ENCODE measurements around the gene SLC16A8.
"Not testable (repeated sequence)": the region's sequence is repeated elsewhere in the genome, so short reads cannot be mapped to it uniquely, and the experiment has no call there.

SLC16A8 gene

DNA sequence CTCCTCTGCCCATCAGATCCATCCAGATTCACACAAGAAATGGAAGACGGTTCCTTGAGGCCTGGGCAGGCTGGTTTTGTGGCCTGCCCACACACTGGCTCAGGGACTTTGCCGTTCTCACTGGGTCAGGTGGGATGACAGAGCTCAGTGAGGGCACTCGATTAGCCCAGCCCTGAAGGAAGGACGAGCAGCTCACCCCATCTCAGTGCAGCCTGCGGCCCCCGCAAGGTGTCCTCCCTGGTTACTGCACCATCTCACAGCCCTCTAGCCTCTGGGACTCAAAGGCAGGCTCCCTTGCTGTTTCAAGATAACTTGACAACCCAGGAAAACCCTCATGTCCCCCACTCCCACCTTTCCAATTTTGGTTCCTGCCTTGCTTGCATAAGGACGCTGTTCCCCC is 4.2 kb downstream of the SLC16A8 start:
- DNase-seq (ENCODE audit: low read depth, low spot score) = no peak
- Histone ChIP-seq H3K9me3 (ENCODE audit: insufficient read depth, low read length) (no peaks in the 10 kb centered on the region), H3K4me3 (ENCODE audit: insufficient read length, low read depth) (no peak overlapping the region), H3K4me1 (ENCODE audit: insufficient read depth, insufficient read length) (peaks cover 23% of the 10 kb centered on the region), H3K36me3 (ENCODE audit: insufficient read depth, insufficient read length, low read length) (peaks cover 2% of the 10 kb centered on the region), H3K9ac (ENCODE audit: insufficient read length, low read depth) (no peak overlapping the region), H3K27me3 (ENCODE audit: insufficient read depth, insufficient read length) (peaks cover 7% of the 10 kb centered on the region)
- TF ChIP-seq ZNF274 (IDR thresholded peaks at IDR 0.05; ENCODE audit: low read depth, low read length) = no peak
- TF ChIP-seq YY1 (IDR thresholded peaks at IDR 0.05; ENCODE audit: insufficient read depth, insufficient read length) = no peak
- no peak for TF ChIP-seq SUZ12 (IDR thresholded peaks at IDR 0.05; ENCODE audit: extremely low read depth, insufficient read depth, insufficient read length)

DNA sequence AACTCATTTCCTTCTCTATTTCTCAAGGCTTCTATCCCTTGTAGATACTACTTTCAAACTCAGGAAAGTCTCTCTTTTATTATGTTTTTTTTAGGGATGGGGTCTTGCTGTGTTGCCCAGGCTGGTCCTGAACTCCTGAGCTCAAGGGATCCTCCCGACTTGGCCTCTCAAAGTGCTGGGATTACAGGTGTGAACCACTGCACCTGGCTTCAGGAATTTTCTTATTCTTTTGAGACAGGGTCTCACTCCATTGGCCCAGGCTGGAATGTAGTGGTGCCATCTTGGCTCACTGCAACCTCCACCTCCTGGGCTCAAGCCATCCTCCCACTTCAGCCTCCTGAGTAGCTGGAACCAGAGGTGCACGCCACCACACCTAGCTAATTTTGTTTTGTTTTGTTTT is 4.8 kb downstream of the SLC16A8 start:
- H3K9ac ChIP-seq (ENCODE audit: insufficient read length, low read depth); H3K27me3 ChIP-seq (ENCODE audit: insufficient read depth, insufficient read length); H3K9me3 ChIP-seq (ENCODE audit: insufficient read depth, low read length); H3K36me3 ChIP-seq (ENCODE audit: insufficient read depth, insufficient read length, low read length); H3K4me3 ChIP-seq (ENCODE audit: insufficient read length, low read depth); DNase-seq (ENCODE audit: low read depth, low spot score): not testable (repeated sequence)
- peaks cover 24% of the 10 kb centered on the region for H3K4me1 ChIP-seq (ENCODE audit: insufficient read depth, insufficient read length)

DNA sequence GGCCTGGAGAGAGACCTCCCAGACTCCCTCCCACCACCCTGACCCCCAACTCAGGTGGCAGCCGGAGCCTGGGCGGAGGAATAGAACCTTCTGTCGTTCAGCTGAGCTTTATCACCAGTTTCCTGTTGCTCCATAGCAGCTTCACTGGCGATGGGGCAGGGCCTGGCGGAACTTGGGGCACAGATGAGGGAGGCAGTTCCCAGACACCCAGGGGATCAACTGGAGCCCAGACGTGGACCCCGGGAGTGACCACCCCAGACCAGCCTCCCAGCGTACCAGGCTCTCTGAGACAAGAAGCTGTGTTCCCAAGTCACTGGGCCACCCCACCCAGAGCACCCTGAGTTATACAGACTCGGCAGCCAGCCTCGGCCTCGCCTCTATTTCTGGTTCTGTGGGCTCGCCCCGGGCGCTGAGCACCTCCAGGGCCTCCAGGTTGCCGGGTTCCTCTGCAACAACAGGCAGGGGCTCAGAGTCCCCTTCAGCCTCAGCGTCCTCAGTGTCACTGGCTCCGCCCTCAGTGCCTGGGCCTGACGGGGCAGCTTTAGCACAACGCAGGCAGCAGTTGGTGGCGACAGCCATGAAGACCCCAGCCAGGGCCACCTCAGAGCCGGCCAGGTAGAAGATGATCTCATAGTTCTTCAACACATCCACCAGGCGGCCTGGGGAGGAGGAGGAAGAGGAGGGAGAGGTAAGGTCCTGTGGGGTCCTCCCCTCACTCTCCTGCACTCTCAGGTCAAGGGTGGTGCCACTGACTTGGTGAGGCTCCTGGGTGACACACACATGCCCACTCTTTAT is 5.7 kb downstream of the SLC16A8 start:
- no peak for DNase-seq (ENCODE audit: low read depth, low spot score)
- no peak overlapping the region for H3K4me3 ChIP-seq (ENCODE audit: insufficient read length, low read depth)
- H3K36me3 ChIP-seq (ENCODE audit: insufficient read depth, insufficient read length, low read length) = peaks cover 12% of the 10 kb centered on the region
- no peak for TF ChIP-seq ZNF274 (IDR thresholded peaks at IDR 0.05; ENCODE audit: low read depth, low read length)
- TF ChIP-seq YY1 (IDR thresholded peaks at IDR 0.05; ENCODE audit: insufficient read depth, insufficient read length) = no peak
- TF ChIP-seq SUZ12 (IDR thresholded peaks at IDR 0.05; ENCODE audit: extremely low read depth, insufficient read depth, insufficient read length) = no peak
- H3K9me3 ChIP-seq (ENCODE audit: insufficient read depth, low read length) = no peaks in the 10 kb centered on the region
- no peak overlapping the region for H3K9ac ChIP-seq (ENCODE audit: insufficient read length, low read depth)
- H3K27me3 ChIP-seq (ENCODE audit: insufficient read depth, insufficient read length) = peaks cover 7% of the 10 kb centered on the region
- H3K4me1 ChIP-seq (ENCODE audit: insufficient read depth, insufficient read length) = peaks cover 17% of the 10 kb centered on the region

DNA sequence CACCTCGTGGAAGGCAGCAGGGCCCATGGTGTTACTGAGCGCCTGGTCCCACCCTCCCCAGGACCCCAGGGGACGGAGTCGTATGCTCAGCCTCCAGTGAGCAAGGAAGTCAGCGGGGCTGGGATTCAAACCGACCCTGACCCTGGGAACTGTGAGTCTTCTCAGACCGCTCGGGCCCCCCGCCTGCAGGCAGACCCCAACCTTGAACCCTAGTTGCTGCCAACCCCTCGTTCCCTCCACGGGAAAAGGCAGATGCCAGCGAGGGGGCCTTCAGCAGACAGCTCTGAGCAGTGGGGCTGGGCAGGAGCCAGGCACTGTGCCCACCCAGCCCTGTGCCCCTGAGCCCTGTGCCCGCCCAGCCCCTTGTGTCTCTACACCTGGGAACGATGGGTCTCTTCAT is 6.4 kb downstream of the SLC16A8 start:
- no peak for DNase-seq (ENCODE audit: low read depth, low spot score)
- H3K27me3 ChIP-seq (ENCODE audit: insufficient read depth, insufficient read length) = peaks cover 7% of the 10 kb centered on the region
- no peak overlapping the region for H3K4me3 ChIP-seq (ENCODE audit: insufficient read length, low read depth)
- no peak overlapping the region for H3K9ac ChIP-seq (ENCODE audit: insufficient read length, low read depth)
- H3K4me1 ChIP-seq (ENCODE audit: insufficient read depth, insufficient read length) = peaks cover 15% of the 10 kb centered on the region
- TF ChIP-seq ZNF274 (IDR thresholded peaks at IDR 0.05; ENCODE audit: low read depth, low read length) (no peak), YY1 (IDR thresholded peaks at IDR 0.05; ENCODE audit: insufficient read depth, insufficient read length) (no peak), SUZ12 (IDR thresholded peaks at IDR 0.05; ENCODE audit: extremely low read depth, insufficient read depth, insufficient read length) (no peak)
- peaks cover 18% of the 10 kb centered on the region for H3K36me3 ChIP-seq (ENCODE audit: insufficient read depth, insufficient read length, low read length)
- no peaks in the 10 kb centered on the region for H3K9me3 ChIP-seq (ENCODE audit: insufficient read depth, low read length)

DNA sequence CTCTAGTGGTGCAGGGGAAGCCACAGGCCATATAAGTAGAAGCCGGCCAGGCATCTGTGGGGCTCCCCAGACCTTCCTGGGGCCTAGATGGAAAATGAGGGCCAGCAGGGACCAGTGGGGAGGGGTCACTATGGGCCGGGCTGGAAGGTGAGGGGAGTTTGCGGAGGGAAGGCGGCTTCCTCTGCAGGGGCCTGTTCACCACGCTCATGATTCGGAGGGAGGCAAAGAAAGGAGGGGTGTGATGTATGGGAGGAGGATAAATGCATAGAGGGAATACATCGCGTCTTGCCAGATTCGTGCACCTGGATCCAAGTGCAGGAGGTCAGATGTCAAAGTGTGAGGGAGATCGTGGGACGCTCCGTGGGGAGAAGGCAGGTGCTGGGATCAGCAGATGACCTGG is 6.9 kb downstream of the SLC16A8 start:
- Histone ChIP-seq H3K4me1 (ENCODE audit: insufficient read depth, insufficient read length) (peaks cover 15% of the 10 kb centered on the region), H3K9me3 (ENCODE audit: insufficient read depth, low read length) (no peaks in the 10 kb centered on the region), H3K36me3 (ENCODE audit: insufficient read depth, insufficient read length, low read length) (peaks cover 23% of the 10 kb centered on the region), H3K4me3 (ENCODE audit: insufficient read length, low read depth) (no peak overlapping the region), H3K27me3 (ENCODE audit: insufficient read depth, insufficient read length) (peaks cover 7% of the 10 kb centered on the region), H3K9ac (ENCODE audit: insufficient read length, low read depth) (no peak overlapping the region)
- TF ChIP-seq SUZ12 (IDR thresholded peaks at IDR 0.05; ENCODE audit: extremely low read depth, insufficient read depth, insufficient read length) (no peak), ZNF274 (IDR thresholded peaks at IDR 0.05; ENCODE audit: low read depth, low read length) (no peak)
- DNase-seq (ENCODE audit: low read depth, low spot score) = no peak

DNA sequence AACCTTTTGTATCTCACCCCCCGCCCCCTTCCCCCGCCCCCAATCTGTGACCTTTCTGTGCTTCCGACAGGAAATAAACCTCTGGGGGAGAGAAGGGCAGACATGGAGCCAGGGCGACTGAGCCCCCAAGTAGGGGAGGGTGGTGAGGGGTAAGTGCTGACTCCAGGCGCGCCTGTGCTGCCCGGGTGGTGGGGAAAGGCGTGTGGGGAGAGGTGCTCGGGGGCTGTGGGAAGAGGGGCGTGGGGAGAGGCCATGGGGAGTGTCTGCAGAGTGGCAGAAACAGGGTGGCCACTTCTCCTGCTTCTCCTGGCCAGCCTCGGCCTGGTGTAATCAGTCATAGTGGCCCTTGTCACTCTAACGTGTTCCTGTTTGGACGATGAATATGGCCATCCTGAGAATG is 8.0 kb downstream of the SLC16A8 start:
- Histone ChIP-seq H3K9me3 (ENCODE audit: insufficient read depth, low read length) (no peaks in the 10 kb centered on the region), H3K4me3 (ENCODE audit: insufficient read length, low read depth) (no peak overlapping the region), H3K36me3 (ENCODE audit: insufficient read depth, insufficient read length, low read length) (peaks cover 29% of the 10 kb centered on the region), H3K27me3 (ENCODE audit: insufficient read depth, insufficient read length) (peaks cover 5% of the 10 kb centered on the region), H3K4me1 (ENCODE audit: insufficient read depth, insufficient read length) (peaks cover 10% of the 10 kb centered on the region), H3K9ac (ENCODE audit: insufficient read length, low read depth) (no peak overlapping the region)
- DNase-seq (ENCODE audit: low read depth, low spot score) = no peak
- TF ChIP-seq YY1 (IDR thresholded peaks at IDR 0.05; ENCODE audit: insufficient read depth, insufficient read length) (no peak), ZNF274 (IDR thresholded peaks at IDR 0.05; ENCODE audit: low read depth, low read length) (no peak), SUZ12 (IDR thresholded peaks at IDR 0.05; ENCODE audit: extremely low read depth, insufficient read depth, insufficient read length) (no peak)

DNA sequence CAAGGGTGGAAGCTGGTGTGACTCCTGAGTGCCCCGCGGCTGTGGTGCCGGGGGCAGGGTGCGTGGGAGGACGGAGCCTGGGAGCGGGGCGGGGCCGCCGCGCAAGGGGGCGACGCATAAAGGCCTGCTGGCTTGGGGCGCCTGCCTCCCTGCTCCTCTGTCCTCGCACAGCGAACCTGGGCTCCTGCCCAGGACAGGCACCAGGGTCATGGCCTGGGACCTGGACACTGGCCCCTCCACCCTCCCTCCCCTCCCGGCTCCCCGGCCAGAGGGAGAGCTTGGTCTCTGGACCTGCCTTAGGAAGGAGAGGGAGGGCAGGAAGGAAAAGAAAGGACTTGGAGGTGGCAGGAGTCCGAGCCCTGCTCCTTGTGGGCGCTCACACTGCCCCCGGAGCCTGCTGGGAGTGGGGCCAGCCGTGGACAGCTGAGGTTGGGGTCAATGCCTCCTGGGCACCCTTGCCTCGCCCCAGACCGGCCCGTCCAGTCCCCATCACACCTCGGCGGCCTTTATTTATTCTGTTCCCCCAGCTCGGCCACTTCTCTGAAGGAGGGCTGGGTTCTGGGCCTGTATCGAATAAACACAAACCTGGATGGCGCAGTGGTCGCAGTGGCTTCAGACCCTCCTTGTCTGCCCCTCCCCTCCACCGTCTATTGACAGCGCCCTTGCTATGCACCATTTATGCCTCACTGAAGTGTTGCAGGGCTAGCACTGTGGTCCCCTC is 8.7 kb downstream of the SLC16A8 start:
- Histone ChIP-seq H3K4me1 (ENCODE audit: insufficient read depth, insufficient read length) (peaks cover 10% of the 10 kb centered on the region), H3K9me3 (ENCODE audit: insufficient read depth, low read length) (no peaks in the 10 kb centered on the region), H3K36me3 (ENCODE audit: insufficient read depth, insufficient read length, low read length) (peaks cover 29% of the 10 kb centered on the region), H3K27me3 (ENCODE audit: insufficient read depth, insufficient read length) (no peaks in the 10 kb centered on the region), H3K9ac (ENCODE audit: insufficient read length, low read depth) (no peak overlapping the region), H3K4me3 (ENCODE audit: insufficient read length, low read depth) (no peak overlapping the region)
- TF ChIP-seq ZNF274 (IDR thresholded peaks at IDR 0.05; ENCODE audit: low read depth, low read length) = no peak
- TF ChIP-seq SUZ12 (IDR thresholded peaks at IDR 0.05; ENCODE audit: extremely low read depth, insufficient read depth, insufficient read length) = no peak
- TF ChIP-seq YY1 (IDR thresholded peaks at IDR 0.05; ENCODE audit: insufficient read depth, insufficient read length) = no peak
- DNase-seq (ENCODE audit: low read depth, low spot score) = no peak
